Astrocyte (in vitro differentiated cells and primary cell): Measurements from ENCODE around the gene PELI3. TPM values are rescaled to one million over a fixed set of nuclear protein-coding genes. Genes with fewer than 3 reads are reported as not detected.
A peak's percentile ranks its signal among the peaks of the same experiment; 100 is the strongest.
"Not testable (repeated sequence)": the region's sequence is repeated elsewhere in the genome, so short reads cannot be mapped to it uniquely, and the experiment has no call there.

Source experiments
- DNase-seq: peaks from one replicate; pipeline ENCODE4 v3.0.0-alpha.2; 2010; ENCODE audit warnings: low read depth
- FAIRE-seq: peaks from 2 replicates; lab custom pipeline; 2011; peaks lifted over from hg19 to GRCh38; lab: Jason Lieb, UNC
- H2AFZ ChIP-seq: 2 replicates; pipeline ENCODE4 v1.6.0; 2012; ENCODE audit warnings: low read depth, low read length, inconsistent platforms
- H3K27ac ChIP-seq: 2 replicates; pipeline ENCODE4 v1.5.1; 2011; ENCODE audit warnings: low read depth, low read length, inconsistent platforms
- H3K27me3 ChIP-seq: 2 replicates; pipeline ENCODE4 v1.6.0; 2011; ENCODE audit warnings: low read length, inconsistent platforms; ENCODE audit not compliant: insufficient read depth
- H3K36me3 ChIP-seq: 2 replicates; pipeline ENCODE4 v1.5.1; 2011; ENCODE audit warnings: low read length, inconsistent platforms; ENCODE audit not compliant: insufficient read depth
- H3K4me1 ChIP-seq: 2 replicates; pipeline ENCODE4 v1.5.1; 2011; ENCODE audit warnings: low read length, inconsistent platforms; ENCODE audit not compliant: insufficient read depth
- H3K4me2 ChIP-seq: 2 replicates; pipeline ENCODE4 v1.6.0; 2012; ENCODE audit warnings: low read length, inconsistent platforms
- H3K4me3 ChIP-seq: 2 replicates; pipeline ENCODE4 v1.5.1; 2011; ENCODE audit warnings: low read depth, mild to moderate bottlenecking, low read length, inconsistent platforms; ENCODE audit not compliant: insufficient read depth
- H3K79me2 ChIP-seq: 2 replicates; pipeline ENCODE4 v1.6.0; 2012; ENCODE audit warnings: mild to moderate bottlenecking, low read length, inconsistent platforms; ENCODE audit not compliant: insufficient read depth
- H3K9ac ChIP-seq: 2 replicates; pipeline ENCODE4 v1.6.0; 2012; ENCODE audit warnings: mild to moderate bottlenecking, low read length, inconsistent platforms
- H3K9me3 ChIP-seq: 2 replicates; pipeline ENCODE4 v1.5.1; 2012; ENCODE audit warnings: low read depth, mild to moderate bottlenecking, low read length, inconsistent platforms; ENCODE audit not compliant: insufficient read depth
- H4K20me1 ChIP-seq: 2 replicates; pipeline ENCODE4 v1.6.0; 2012; ENCODE audit warnings: low read length, inconsistent platforms; ENCODE audit not compliant: insufficient read depth
- H3K27ac Mint-ChIP-seq: one replicate; pipeline ENCODE4 v1.8.0; 2021; ENCODE audit warnings: mild to moderate bottlenecking, mixed read lengths; ENCODE audit not compliant: unreplicated experiment
- H3K27me3 Mint-ChIP-seq: one replicate; pipeline ENCODE4 v1.8.0; 2021; ENCODE audit warnings: low read depth, mixed read lengths; ENCODE audit not compliant: unreplicated experiment
- H3K36me3 Mint-ChIP-seq: one replicate; pipeline ENCODE4 v1.8.0; 2021; ENCODE audit warnings: low read depth, mixed read lengths; ENCODE audit not compliant: unreplicated experiment
- H3K4me1 Mint-ChIP-seq: one replicate; pipeline ENCODE4 v1.8.0; 2021; ENCODE audit warnings: low read depth, mixed read lengths; ENCODE audit not compliant: unreplicated experiment
- H3K4me3 Mint-ChIP-seq: one replicate; pipeline ENCODE4 v1.8.0; 2021; ENCODE audit warnings: mild to moderate bottlenecking, moderate library complexity, mixed read lengths; ENCODE audit not compliant: unreplicated experiment
- H3K9me3 Mint-ChIP-seq: one replicate; pipeline ENCODE4 v1.8.0; 2021; ENCODE audit warnings: mild to moderate bottlenecking, mixed read lengths; ENCODE audit not compliant: unreplicated experiment
- CTCF ChIP-seq: IDR thresholded peaks from 2 replicates; pipeline ENCODE4 v1.5.1; 2011; ENCODE audit warnings: low read depth, mild to moderate bottlenecking, inconsistent platforms, low read length, moderate library complexity; ENCODE audit not compliant: insufficient read depth
- EZH2 ChIP-seq: IDR thresholded peaks from 2 replicates; pipeline ENCODE4 v1.6.1; 2012; ENCODE audit warnings: mild to moderate bottlenecking, low read length, inconsistent platforms; ENCODE audit not compliant: insufficient read depth
- total RNA-seq: library from RNA; stranded (reverse); gene quantifications from 2 replicates; pipeline ENCODE4 v1.2.1, GENCODE V29; 2021

PELI3 gene
- total RNA-seq, 1 donor from 2014 or later: 4.6 TPM

DNA sequence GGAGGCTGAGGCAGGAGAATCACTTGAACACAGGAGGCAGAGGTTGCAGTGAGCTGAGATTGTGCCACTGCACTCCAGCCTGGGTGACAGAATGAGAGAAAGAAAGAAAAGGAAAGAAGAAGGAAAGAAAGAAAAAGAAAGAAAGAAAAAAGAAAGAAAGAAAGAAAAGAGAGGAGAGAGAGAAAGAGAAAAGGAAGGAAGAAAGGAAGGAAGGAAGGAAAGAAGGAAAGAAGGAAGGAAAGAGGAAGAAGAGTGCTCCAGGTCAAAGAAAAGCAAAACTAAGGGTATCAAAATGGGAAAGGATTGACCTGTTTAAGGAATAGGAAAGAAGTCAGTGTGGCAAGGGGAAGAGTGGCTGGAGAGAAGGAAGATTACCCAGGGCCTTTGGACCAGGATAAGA is 35.4 kb upstream of the PELI3 start:
- not testable (repeated sequence) for H3K27me3 ChIP-seq, H3K4me3 ChIP-seq, H3K4me3 Mint-ChIP-seq, H3K79me2 ChIP-seq, H3K36me3 ChIP-seq, H3K9me3 Mint-ChIP-seq, H3K27me3 Mint-ChIP-seq, FAIRE-seq, H3K9ac ChIP-seq, DNase-seq, H3K4me1 ChIP-seq, H3K4me1 Mint-ChIP-seq, H2AFZ ChIP-seq, H3K9me3 ChIP-seq, H3K27ac ChIP-seq, H3K4me2 ChIP-seq, H4K20me1 ChIP-seq, H3K27ac Mint-ChIP-seq
- H3K36me3 Mint-ChIP-seq: peaks cover 14% of the 10 kb centered on the region

GRCh38 chr11:66431871-66432329 is 34.8 kb upstream of the PELI3 start:
- not testable (repeated sequence) for FAIRE-seq, H3K9ac ChIP-seq, H3K27ac ChIP-seq, H4K20me1 ChIP-seq, DNase-seq, H2AFZ ChIP-seq, H3K27me3 ChIP-seq, H3K4me2 ChIP-seq, H3K4me3 ChIP-seq, H3K36me3 ChIP-seq, H3K9me3 ChIP-seq, H3K27me3 Mint-ChIP-seq, H3K9me3 Mint-ChIP-seq, H3K79me2 ChIP-seq, H3K4me1 ChIP-seq, H3K4me1 Mint-ChIP-seq, H3K4me3 Mint-ChIP-seq, H3K27ac Mint-ChIP-seq
- peaks cover 18% of the 10 kb centered on the region for H3K36me3 Mint-ChIP-seq

GRCh38 chr11:66432597-66432996 is 34.1 kb upstream of the PELI3 start:
- no peak for FAIRE-seq
- H2AFZ ChIP-seq: no peak overlapping the region

More at GRCh38 chr11:66432597-66432996, 34.1 kb upstream of the PELI3 start:
- Histone ChIP-seq H3K9ac (no peak overlapping the region), H3K27ac (no peak overlapping the region), H3K79me2 (no peaks in the 10 kb centered on the region), H3K9me3 (no peaks in the 10 kb centered on the region), H3K4me3 (no peak overlapping the region), H3K4me1 (no peaks in the 10 kb centered on the region), H3K27me3 (no peaks in the 10 kb centered on the region), H3K36me3 (peaks cover 9% of the 10 kb centered on the region), H4K20me1 (no peaks in the 10 kb centered on the region), H3K4me2 (no peak overlapping the region)
- Mint-ChIP-seq H3K4me3 (no peak overlapping the region), H3K27ac (peak overlapping the region; percentile 53), H3K36me3 (peaks cover 20% of the 10 kb centered on the region), H3K4me1 (no peaks in the 10 kb centered on the region), H3K27me3 (no peaks in the 10 kb centered on the region), H3K9me3 (no peaks in the 10 kb centered on the region)
- TF ChIP-seq CTCF (no peak), EZH2 (no peak)
- no peak for DNase-seq
